Calu3 (cell line): ENCODE measurements around the gene TREML4. TPM values are rescaled to one million over a fixed set of nuclear protein-coding genes. Genes with fewer than 3 reads are reported as not detected.

ENCODE experiments used
- BruUV-seq: library from RNA; stranded (reverse); fragments of 400-500 nt; replicated peaks from 2 replicates; lab custom pipeline; 2021; lab: Mats Ljungman, UMichigan
- CTCF ChIA-PET: fragments of 300-600 bp; sonication (Branson Sonifier 250); formaldehyde crosslinking; loops from one replicate; lab custom pipeline; 2022; ENCODE audit warnings: antibody characterized with exemption; lab: Charles Lee
- DNase-seq: peaks from one replicate; pipeline ENCODE4 v3.0.0; 2022
- H3K27ac Mint-ChIP-seq: one replicate; pipeline ENCODE4 v1.8.0; 2022; ENCODE audit warnings: mixed read lengths; ENCODE audit not compliant: unreplicated experiment
- H3K27me3 Mint-ChIP-seq: one replicate; pipeline ENCODE4 v1.8.0; 2022; ENCODE audit warnings: mixed read lengths; ENCODE audit not compliant: unreplicated experiment
- H3K36me3 Mint-ChIP-seq: one replicate; pipeline ENCODE4 v1.8.0; 2022; ENCODE audit warnings: mild to moderate bottlenecking, moderate library complexity, mixed read lengths; ENCODE audit not compliant: insufficient read depth, unreplicated experiment
- H3K4me1 Mint-ChIP-seq: one replicate; pipeline ENCODE4 v1.8.0; 2022; ENCODE audit warnings: mild to moderate bottlenecking, low read depth, mixed read lengths; ENCODE audit not compliant: unreplicated experiment
- H3K4me3 Mint-ChIP-seq: one replicate; pipeline ENCODE4 v1.8.0; 2022; ENCODE audit warnings: mild to moderate bottlenecking, low read depth, moderate library complexity, mixed read lengths; ENCODE audit not compliant: unreplicated experiment
- H3K9me3 Mint-ChIP-seq: one replicate; pipeline ENCODE4 v1.8.0; 2022; ENCODE audit warnings: low read depth, mixed read lengths; ENCODE audit not compliant: unreplicated experiment
- CTCF ChIP-seq: fragments of 200-600 bp; IDR thresholded peaks from one replicate; pipeline ENCODE4 v1.8.0; 2022; ENCODE audit warnings: antibody characterized with exemption; ENCODE audit not compliant: unreplicated experiment
- intact Hi-C: fragments of 100-400 bp; cut with micrococcal nuclease; formaldehyde crosslinking; loops from one replicate; pipeline ENCODE4 v1.10.0; 2022; ENCODE audit not compliant: unreplicated experiment
- total RNA-seq: library from RNA; stranded (reverse); gene quantifications from 2 replicates; pipeline ENCODE4 v1.2.3, GENCODE V29; 2022

Gene TREML4
- total RNA-seq, 1 experiment from 2014 or later = not detected

DNA sequence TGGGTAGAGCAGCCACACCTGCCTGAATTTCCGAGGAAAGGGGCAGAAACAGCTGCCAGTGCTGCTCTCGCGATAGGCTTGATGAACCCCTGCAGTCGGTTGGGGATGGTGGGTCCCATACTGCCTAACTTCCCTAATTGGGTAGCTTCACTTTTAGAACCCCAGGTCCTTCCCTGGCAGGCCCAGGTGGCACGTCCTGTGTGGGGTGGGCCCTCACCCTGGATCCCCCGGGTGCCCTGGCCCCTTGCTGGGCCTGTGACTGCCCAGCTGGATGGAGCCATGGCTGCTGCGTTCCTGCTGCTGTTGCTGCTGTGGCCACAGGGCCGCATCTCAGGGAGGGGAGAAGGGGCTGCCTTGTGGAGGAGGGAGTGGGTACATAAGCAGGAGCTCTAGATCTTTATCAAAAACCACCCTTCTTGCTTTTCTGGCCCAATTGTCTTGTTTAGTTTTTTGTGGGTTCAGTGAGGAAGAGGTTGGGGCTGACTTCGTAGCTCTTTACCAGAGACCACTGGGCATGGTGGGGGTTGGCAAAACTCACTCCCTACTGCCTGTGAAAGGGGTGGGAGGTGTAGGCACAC is 19.2 kb downstream of the TREML4 start:
- intact Hi-C loops = no loop called here
- no peak for TF ChIP-seq CTCF
- CTCF ChIA-PET = interaction anchor here (1.1 kb wide), 1 partner anchor 77 kb away, joined by 3 read pairs; no protein-coding TSS in a partner anchor
- Mint-ChIP-seq H3K4me3 (no peak overlapping the region), H3K27me3 (peaks cover 65% of the 10 kb centered on the region), H3K27ac (no peak overlapping the region), H3K36me3 (no peaks in the 10 kb centered on the region), H3K4me1 (no peaks in the 10 kb centered on the region), H3K9me3 (peaks cover 3% of the 10 kb centered on the region)
- DNase-seq = no peak
- no TSS peak for BruUV-seq

DNA sequence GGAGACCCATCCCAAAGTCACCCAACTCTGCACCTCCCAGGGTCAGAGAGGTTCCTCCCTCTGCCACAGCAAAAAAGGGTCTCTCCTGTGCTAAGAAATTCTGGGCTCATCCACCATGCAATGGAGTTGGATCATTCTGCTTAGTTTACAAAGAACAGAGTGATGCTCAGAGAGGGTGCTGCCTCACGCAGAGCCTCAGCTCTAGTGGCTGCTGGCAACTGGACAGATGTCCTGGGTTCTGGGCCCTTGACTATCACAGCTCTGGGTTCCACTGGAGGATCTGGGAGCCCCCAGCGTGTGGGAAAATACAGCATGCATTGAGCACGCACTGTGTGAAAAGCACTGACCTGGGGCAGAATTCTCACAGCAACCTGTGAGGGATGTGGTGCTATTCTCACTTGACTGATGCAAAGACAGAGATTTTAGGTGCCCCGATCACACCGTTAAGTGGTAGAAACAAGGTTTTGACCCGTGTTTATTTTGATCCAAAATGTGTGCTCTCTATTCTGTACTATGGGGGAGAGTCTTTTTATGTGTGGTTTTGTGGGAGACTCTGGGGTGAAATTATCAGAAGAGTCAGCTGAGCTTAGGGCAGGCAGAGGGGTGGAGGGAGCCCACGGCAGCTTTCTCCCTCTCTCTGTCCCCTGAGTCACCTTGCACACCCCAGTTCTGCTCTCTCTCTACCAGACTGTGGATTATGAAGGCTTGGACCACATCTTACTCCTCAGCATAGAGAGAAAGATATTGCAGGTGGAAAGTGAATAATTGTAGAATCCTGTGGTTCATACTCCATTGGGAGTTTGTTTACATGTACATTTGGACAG is 19.9 kb downstream of the TREML4 start:
- DNase-seq = no peak

DNA sequence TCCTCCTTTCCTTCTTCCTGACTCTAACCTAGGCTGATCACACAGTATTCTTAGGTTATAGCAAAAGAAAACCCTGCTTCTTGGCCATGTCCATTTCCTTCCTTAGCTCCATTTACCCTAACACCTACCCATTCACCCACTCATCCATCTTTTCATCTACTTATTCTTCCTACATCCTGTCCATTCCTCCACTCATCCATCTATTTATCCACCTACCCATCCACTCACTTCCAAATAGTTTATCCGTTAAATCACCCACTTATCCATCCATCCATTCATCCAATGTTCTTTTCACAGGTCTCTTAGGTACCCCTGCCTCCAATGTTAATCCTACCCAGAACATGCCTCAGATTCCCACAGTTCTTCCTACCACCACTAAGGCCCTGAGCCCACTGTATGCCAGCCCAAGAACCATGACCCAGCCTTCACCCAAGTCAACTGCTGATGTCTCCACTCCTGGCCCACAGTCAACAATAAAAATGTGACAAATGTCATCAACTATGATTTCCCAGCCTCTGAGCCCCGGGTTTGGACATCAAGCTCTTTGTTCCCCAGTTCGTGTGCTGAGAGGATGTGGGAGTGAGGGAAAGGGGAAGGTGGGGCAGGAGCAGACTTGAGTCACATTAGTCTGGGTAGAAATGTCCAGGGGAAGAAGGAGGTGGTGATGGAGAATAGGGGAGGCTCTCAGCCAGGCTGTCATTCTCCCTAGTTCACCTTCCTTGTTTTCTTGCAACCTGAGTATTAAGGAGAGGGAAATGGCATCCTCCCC is 24.4 kb downstream of the TREML4 start:
- no peak overlapping the region for H3K27ac Mint-ChIP-seq
- DNase-seq = no peak
- CTCF ChIA-PET = no interaction called here
- peaks cover 3% of the 10 kb centered on the region for H3K9me3 Mint-ChIP-seq
- no peak for TF ChIP-seq CTCF
- H3K4me3 Mint-ChIP-seq = no peak overlapping the region
- H3K36me3 Mint-ChIP-seq = no peaks in the 10 kb centered on the region
- peaks cover 15% of the 10 kb centered on the region for H3K4me1 Mint-ChIP-seq
- no TSS peak for BruUV-seq
- peaks cover 48% of the 10 kb centered on the region for H3K27me3 Mint-ChIP-seq
- intact Hi-C loops = no loop called here

More for the DNA sequence above, 19.9 kb downstream of the TREML4 start:
- no peak overlapping the region for H3K27ac Mint-ChIP-seq
- peaks cover 65% of the 10 kb centered on the region for H3K27me3 Mint-ChIP-seq
- peaks cover 3% of the 10 kb centered on the region for H3K9me3 Mint-ChIP-seq
- intact Hi-C loops = no loop called here
- no peaks in the 10 kb centered on the region for H3K4me1 Mint-ChIP-seq
- no TSS peak for BruUV-seq
- no peak overlapping the region for H3K4me3 Mint-ChIP-seq
- CTCF ChIA-PET = interaction anchor here (0.5 to 1.1 kb wide), 2 partner anchors 76 to 740 kb away, joined by 3 to 4 read pairs; no protein-coding TSS in a partner anchor
- no peak for TF ChIP-seq CTCF
- H3K36me3 Mint-ChIP-seq = no peaks in the 10 kb centered on the region

- no TSS peak for BruUV-seq
- Mint-ChIP-seq H3K4me3 (no peak overlapping the region), H3K27ac (no peak overlapping the region), H3K36me3 (no peaks in the 10 kb centered on the region), H3K9me3 (peaks cover 3% of the 10 kb centered on the region), H3K4me1 (peaks cover 24% of the 10 kb centered on the region), H3K27me3 (peaks cover 31% of the 10 kb centered on the region)
- TF ChIP-seq CTCF = no peak
- no peak for DNase-seq
- intact Hi-C loops = no loop called here
- CTCF ChIA-PET = no interaction called here
Measured at GRCh38 chr6:41255110-41255509, 27.0 kb downstream of the TREML4 start.
